ENCODE measurements around the gene ARL14.

GRCh38 chr3:160691962-160692361 lies 15.0 kb downstream of the ARL14 start:
- TF ChIP-seq EZH2 (IDR thresholded peaks at IDR 0.05; ENCODE audit: borderline replicate concordance, low read depth, low read length, severe bottlenecking) (no peak), CTCF (IDR thresholded peaks at IDR 0.05; ENCODE audit: borderline replicate concordance, extremely low read depth, low read length, poor library complexity, severe bottlenecking) (no peak)
